OCI-LY3 (cell line): ENCODE data around the gene NCOA3.

ENCODE experiments used
- H2AFZ ChIP-seq: fragments of 200-600, 300-600 bp; shearing (Covaris generic); 2 replicates; pipeline ENCODE4 v1.6.0; 2014; ENCODE audit warnings: antibody characterized with exemption, low read depth, low read length
- H3K27ac ChIP-seq: fragments of 200-600, 300-600 bp; sonication (generic); 2 replicates; pipeline ENCODE4 v1.5.1; 2014; ENCODE audit warnings: mild to moderate bottlenecking, low read length, moderate library complexity, mixed read lengths
- H3K27me3 ChIP-seq: fragments of 200-600, 300-600 bp; sonication (generic); 2 replicates; pipeline ENCODE4 v1.6.1; 2014; ENCODE audit warnings: low read depth, low read length, mixed read lengths
- H3K36me3 ChIP-seq: fragments of 200-600, 300-600 bp; sonication (generic); replicated peaks from 2 replicates; pipeline ENCODE3; 2014; ENCODE audit warnings: low read depth, low read length, mixed read lengths
- H3K4me1 ChIP-seq: fragments of 300-600, 200-600 bp; sonication (generic); 2 replicates; pipeline ENCODE4 v1.6.1; 2014; ENCODE audit warnings: low read length, mixed read lengths
- H3K4me2 ChIP-seq: fragments of 200-600, 300-600 bp; sonication (generic); 2 replicates; pipeline ENCODE4 v1.6.1; 2014; ENCODE audit warnings: low read length, mixed read lengths
- H3K4me3 ChIP-seq: fragments of 300-600, 200-600 bp; sonication (generic); 2 replicates; pipeline ENCODE4 v1.5.1; 2014; ENCODE audit warnings: antibody characterized with exemption, mild to moderate bottlenecking, low read length, moderate library complexity
- H3K79me2 ChIP-seq: fragments of 300-600, 200-600 bp; shearing (Covaris generic); 2 replicates; pipeline ENCODE4 v1.6.1; 2014; ENCODE audit warnings: mild to moderate bottlenecking, low read length, mixed read lengths
- H3K9ac ChIP-seq: fragments of 300-600, 200-600 bp; shearing (Covaris generic); 2 replicates; pipeline ENCODE4 v1.6.0; 2014; ENCODE audit warnings: mild to moderate bottlenecking, low read length, moderate library complexity
- H3K9me3 ChIP-seq: fragments of 200-600, 300-600 bp; shearing (Covaris generic); 2 replicates; pipeline ENCODE4 v1.6.1; 2014; ENCODE audit warnings: low read length, mixed read lengths; ENCODE audit not compliant: insufficient read depth
- H4K20me1 ChIP-seq: fragments of 200-600, 300-600 bp; sonication (generic); 2 replicates; pipeline ENCODE4 v1.6.1; 2016; ENCODE audit warnings: low read length, mixed read lengths; ENCODE audit not compliant: insufficient read depth
- CTCF ChIP-seq: fragments of 200-600, 300-600 bp; sonication (generic); IDR thresholded peaks from 2 replicates; pipeline ENCODE4 v1.5.1; 2014; ENCODE audit warnings: antibody characterized with exemption, low read length, low read depth
- EZH2phosphoT487 ChIP-seq: fragments of 200-600 bp; shearing (Covaris generic); IDR thresholded peaks from 2 replicates; pipeline ENCODE4 v1.6.1; 2018; ENCODE audit warnings: antibody characterized with exemption, mixed run types, low read depth

NCOA3 gene

DNA sequence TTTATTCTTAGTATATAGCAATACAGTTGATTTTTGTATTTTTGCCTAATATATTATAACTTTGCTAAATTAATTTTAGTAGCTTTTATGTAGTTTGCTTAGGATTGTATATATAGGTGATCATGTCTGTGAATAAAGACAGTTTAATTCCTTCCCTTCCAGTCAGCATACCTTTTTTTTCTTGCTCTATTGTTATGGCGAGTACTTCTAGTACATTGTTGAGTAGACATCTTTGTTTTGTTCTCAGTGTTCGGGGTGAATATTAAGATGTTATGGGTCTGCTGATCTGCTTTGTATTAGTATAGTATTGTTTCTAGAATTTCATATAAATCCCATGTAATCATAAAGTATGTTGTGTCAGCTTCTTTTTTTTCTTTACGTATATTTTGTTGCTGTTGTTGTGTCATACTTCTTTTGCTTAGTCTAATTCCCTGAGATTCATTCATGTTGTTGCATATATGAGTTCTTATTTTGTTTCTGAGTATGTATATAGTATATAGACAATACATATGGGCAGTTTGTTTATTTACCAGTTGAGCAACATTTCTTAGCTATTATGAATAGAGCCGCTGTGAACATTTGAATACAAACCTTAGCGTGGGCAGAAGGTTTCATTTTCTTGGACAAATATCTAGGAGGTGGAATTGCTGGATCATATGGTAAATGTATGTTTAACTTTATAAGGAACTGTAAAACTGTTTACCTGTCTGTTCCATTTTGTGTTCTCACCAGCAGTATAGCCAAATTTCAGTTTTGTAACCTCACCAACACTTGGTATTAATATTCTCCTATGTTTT, 25.5 kb downstream of the NCOA3 start:
- no peak overlapping the region for H2AFZ ChIP-seq
- no peak overlapping the region for H3K9ac ChIP-seq
- peaks cover 52% of the 10 kb centered on the region for H3K36me3 ChIP-seq
- peaks cover 85% of the 10 kb centered on the region for H3K79me2 ChIP-seq
- H3K27me3 ChIP-seq: no peaks in the 10 kb centered on the region
- H3K27ac ChIP-seq: no peak overlapping the region
- H4K20me1 ChIP-seq: peaks cover 72% of the 10 kb centered on the region
- peaks cover 20% of the 10 kb centered on the region for H3K4me1 ChIP-seq
- no peaks in the 10 kb centered on the region for H3K9me3 ChIP-seq
- H3K4me3 ChIP-seq: no peak overlapping the region
- no peak overlapping the region for H3K4me2 ChIP-seq
- TF ChIP-seq CTCF: no peak

GRCh38 chr20:47529840-47530239, 28.2 kb downstream of the NCOA3 start:
- Histone ChIP-seq H3K9me3 (no peaks in the 10 kb centered on the region), H3K79me2 (peaks cover 85% of the 10 kb centered on the region), H3K4me1 (no peaks in the 10 kb centered on the region), H3K27ac (no peak overlapping the region), H3K36me3 (peaks cover 37% of the 10 kb centered on the region), H3K4me2 (no peak overlapping the region), H3K4me3 (no peak overlapping the region), H3K9ac (no peak overlapping the region), H2AFZ (no peak overlapping the region), H4K20me1 (peaks cover 81% of the 10 kb centered on the region), H3K27me3 (no peaks in the 10 kb centered on the region)
- no peak for TF ChIP-seq EZH2phosphoT487
- no peak for TF ChIP-seq CTCF

DNA sequence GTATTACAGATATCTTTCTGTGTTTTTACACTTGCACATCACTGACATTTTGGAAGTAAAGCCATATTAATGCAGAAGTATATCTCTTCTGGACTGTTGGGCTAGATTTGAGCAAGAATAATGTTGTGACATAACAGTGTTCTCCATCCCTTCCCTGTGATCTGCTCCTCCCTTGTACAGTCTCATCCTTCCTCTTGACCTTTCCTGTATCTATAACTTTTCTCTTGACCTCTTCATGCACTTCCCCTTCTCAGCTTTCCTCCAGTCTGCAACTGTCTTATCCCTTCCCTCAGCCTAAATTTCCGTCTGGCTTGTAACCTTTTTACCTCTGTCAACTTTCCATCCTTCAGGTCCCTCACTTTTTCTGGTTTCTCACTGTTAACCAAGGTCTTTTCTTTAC, 29.8 kb downstream of the NCOA3 start:
- H2AFZ ChIP-seq: no peak overlapping the region
- no peaks in the 10 kb centered on the region for H3K4me1 ChIP-seq
- peaks cover 97% of the 10 kb centered on the region for H4K20me1 ChIP-seq
- H3K4me3 ChIP-seq: no peak overlapping the region
- TF ChIP-seq EZH2phosphoT487 (no peak), CTCF (no peak)
- no peak overlapping the region for H3K9ac ChIP-seq
- H3K36me3 ChIP-seq: peaks cover 48% of the 10 kb centered on the region
- no peaks in the 10 kb centered on the region for H3K9me3 ChIP-seq
- H3K27me3 ChIP-seq: no peaks in the 10 kb centered on the region
- H3K4me2 ChIP-seq: no peak overlapping the region
- peaks cover 100% of the 10 kb centered on the region for H3K79me2 ChIP-seq
- H3K27ac ChIP-seq: no peak overlapping the region

DNA sequence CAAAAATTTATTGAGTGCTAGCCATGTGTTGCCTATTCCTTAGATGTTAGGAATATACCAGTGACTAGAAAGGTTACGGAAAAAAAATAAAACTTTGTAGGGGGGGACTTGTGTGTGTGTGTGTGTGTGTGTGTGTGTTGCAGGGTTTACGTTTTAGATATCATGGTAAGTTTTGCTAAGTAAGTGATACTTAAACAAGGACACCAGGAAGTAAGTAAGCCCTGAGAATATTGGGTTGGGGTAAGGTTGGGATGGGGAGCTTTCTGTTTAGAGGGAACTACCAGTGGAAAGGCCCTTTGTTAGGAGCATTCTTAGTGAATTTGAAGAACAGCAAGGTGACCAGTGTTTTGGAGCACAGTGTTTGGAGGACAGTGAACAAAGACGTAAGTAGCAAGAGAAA, 30.3 kb downstream of the NCOA3 start:
- Histone ChIP-seq H4K20me1 (peaks cover 96% of the 10 kb centered on the region), H3K27ac (no peak overlapping the region), H3K4me2 (no peak overlapping the region), H3K4me1 (no peaks in the 10 kb centered on the region), H3K79me2 (peaks cover 100% of the 10 kb centered on the region), H3K4me3 (no peak overlapping the region), H3K36me3 (peaks cover 49% of the 10 kb centered on the region), H3K27me3 (no peaks in the 10 kb centered on the region), H3K9me3 (no peaks in the 10 kb centered on the region), H2AFZ (no peak overlapping the region), H3K9ac (no peak overlapping the region)
- TF ChIP-seq CTCF (no peak), EZH2phosphoT487 (no peak)
